IMR-90 (cell line): Measurements from ENCODE around the gene NCOA3. TPM values are rescaled to one million over a fixed set of nuclear protein-coding genes. Genes with fewer than 3 reads are reported as not detected.
A peak's percentile ranks its signal among the peaks of the same experiment; 100 is the strongest.

ENCODE experiments used
- ATAC-seq: fragments of 200-7000 bp; cut with Tn5 transposase; 2 replicates; pipeline ENCODE4 v1.9.1; 2020; ENCODE audit warnings: low read depth, mild to moderate bottlenecking, moderate library complexity
- BruUV-seq: library from RNA; stranded (reverse); fragments of 400-500 nt; replicated peaks from 2 replicates; lab custom pipeline; 2021; lab: Mats Ljungman, UMichigan
- CTCF ChIA-PET: fragments of 300-600 bp; formaldehyde crosslinking; extraction: SDS; loops from one replicate; lab custom pipeline; 2021; ENCODE audit warnings: antibody characterized with exemption; lab: Yijun Ruan, JAX
- POLR2A ChIA-PET: fragments of 300-600 bp; sonication (Branson Sonifier 250); formaldehyde crosslinking; loops from one replicate; lab custom pipeline; 2022; ENCODE audit warnings: antibody characterized with exemption; ENCODE audit not compliant: unreplicated experiment; lab: Charles Lee
- DNase-seq: peaks from one replicate; pipeline ENCODE4 v3.0.0; 2013
- H2AFZ ChIP-seq: replicated peaks from 2 replicates; pipeline ENCODE3; 2013; ENCODE audit warnings: low read length, mild to moderate bottlenecking; ENCODE audit not compliant: poor library complexity
- H2AK5ac ChIP-seq: 2 replicates; pipeline ENCODE4 v1.6.1; 2013; ENCODE audit warnings: low read depth, low read length, inconsistent platforms
- H2AK9ac ChIP-seq: replicated peaks from 2 replicates; pipeline ENCODE3; 2013; ENCODE audit warnings: mild to moderate bottlenecking, low read depth, low read length, moderate library complexity; ENCODE audit not compliant: poor library complexity
- H2BK120ac ChIP-seq: 2 replicates; pipeline ENCODE4 v1.6.1; 2013; ENCODE audit warnings: low read depth, low read length, inconsistent platforms
- H2BK15ac ChIP-seq: 3 replicates; pipeline ENCODE4 v1.6.1; 2013; ENCODE audit warnings: low read depth, low read length, inconsistent platforms
- H2BK20ac ChIP-seq: 2 replicates; pipeline ENCODE4 v1.6.1; 2013; ENCODE audit warnings: low read depth, mild to moderate bottlenecking, inconsistent platforms, low read length, moderate library complexity
- H2BK5ac ChIP-seq: 2 replicates; pipeline ENCODE4 v1.6.1; 2013; ENCODE audit warnings: mild to moderate bottlenecking, low read depth, low read length, inconsistent platforms; ENCODE audit not compliant: poor library complexity, severe bottlenecking
- H3K14ac ChIP-seq: replicated peaks from 2 replicates; pipeline ENCODE4 v1.6.1; 2013; ENCODE audit warnings: low read depth, low read length, inconsistent platforms
- H3K18ac ChIP-seq: 2 replicates; pipeline ENCODE4 v1.6.1; 2013; ENCODE audit warnings: low read depth, low read length, control low read depth
- H3K23ac ChIP-seq: 2 replicates; pipeline ENCODE4 v1.6.1; 2013; ENCODE audit warnings: low read depth, low read length, inconsistent platforms
- H3K27ac ChIP-seq: 2 replicates; pipeline ENCODE4 v1.5.1; 2013; ENCODE audit warnings: mild to moderate bottlenecking, control low read depth, low read length; ENCODE audit not compliant: insufficient read depth
- H3K27me3 ChIP-seq: 2 replicates; pipeline ENCODE4 v1.6.1; 2013; ENCODE audit warnings: low read length; ENCODE audit not compliant: control insufficient read depth, insufficient read depth
- H3K36me3 ChIP-seq: 2 replicates; pipeline ENCODE4 v1.6.1; 2013; ENCODE audit warnings: low read length, mixed read lengths; ENCODE audit not compliant: control insufficient read depth, insufficient read depth
- H3K4ac ChIP-seq: 2 replicates; pipeline ENCODE4 v1.6.1; 2013; ENCODE audit warnings: low read depth, low read length, inconsistent platforms
- H3K4me1 ChIP-seq: 2 replicates; pipeline ENCODE4 v1.6.1; 2013; ENCODE audit warnings: low read length, mixed read lengths; ENCODE audit not compliant: control insufficient read depth, insufficient read depth
- H3K4me2 ChIP-seq: 2 replicates; pipeline ENCODE4 v1.6.1; 2013; ENCODE audit warnings: low read depth, mild to moderate bottlenecking, control low read depth, low read length, moderate library complexity
- H3K4me3 ChIP-seq: 2 replicates; pipeline ENCODE4 v1.5.1; 2013; ENCODE audit warnings: low read depth, mild to moderate bottlenecking, control low read depth, low read length, moderate library complexity; ENCODE audit not compliant: insufficient read depth
- H3K56ac ChIP-seq: 2 replicates; pipeline ENCODE4 v1.6.1; 2013; ENCODE audit warnings: low read length, inconsistent platforms; ENCODE audit not compliant: insufficient read depth; ENCODE audit errors: extremely low read depth
- H3K79me1 ChIP-seq, 2 experiments: 2 replicates each; pipeline ENCODE4 v1.6.1; 2013; ENCODE audit warnings: low read length in 2 of 2, inconsistent platforms in 1 of 2, low read depth in 1 of 2
- H3K9ac ChIP-seq: 2 replicates; pipeline ENCODE4 v1.6.1; 2013; ENCODE audit warnings: low read depth, low read length, control low read depth
- H3K9me1 ChIP-seq: 2 replicates; pipeline ENCODE4 v1.6.1; 2013; ENCODE audit warnings: low read length, inconsistent platforms; ENCODE audit not compliant: insufficient read depth
- H3K9me3 ChIP-seq: 2 replicates; pipeline ENCODE4 v1.6.1; 2013; ENCODE audit warnings: low read length; ENCODE audit not compliant: control insufficient read depth, insufficient read depth
- H4K20me1 ChIP-seq: 2 replicates; pipeline ENCODE4 v1.6.1; 2013; ENCODE audit warnings: low read length, inconsistent platforms; ENCODE audit not compliant: insufficient read depth
- H4K5ac ChIP-seq: 2 replicates; pipeline ENCODE4 v1.6.1; 2013; ENCODE audit warnings: mild to moderate bottlenecking, low read depth, low read length, control low read depth
- H4K8ac ChIP-seq, 2 experiments: 2 replicates each; pipeline ENCODE4 v1.6.1; 2013; ENCODE audit warnings: low read depth in 2 of 2, low read length in 2 of 2, control low read depth in 1 of 2, inconsistent platforms in 1 of 2
- H4K91ac ChIP-seq: 2 replicates; pipeline ENCODE4 v1.6.1; 2013; ENCODE audit warnings: low read depth, low read length, inconsistent platforms; ENCODE audit not compliant: insufficient read depth
- MAZ ChIP-seq: IDR thresholded peaks from 2 replicates; pipeline ENCODE4 v1.6.1; 2012; ENCODE audit warnings: low read depth, mild to moderate bottlenecking, low read length, improper control_type of control experiment, moderate library complexity, borderline replicate concordance
- RAD21 ChIP-seq: IDR thresholded peaks from 2 replicates; pipeline ENCODE4 v1.6.1; 2012; ENCODE audit warnings: low read length, improper control_type of control experiment
- RFX5 ChIP-seq: IDR thresholded peaks from 2 replicates; pipeline ENCODE4 v1.8.0; 2012; ENCODE audit warnings: low read depth, mild to moderate bottlenecking, low read length, moderate library complexity
- WGBS, 2 experiments: methylation state at CpG; one replicate each; pipeline versions ENCODE4 v1.1.5 to v1.1.7; 2013; ENCODE audit warnings: missing lambda C conversion rate in 2 of 2; ENCODE audit not compliant: insufficient read length in 1 of 2; ENCODE audit errors: extremely low coverage in 2 of 2; 5-methylcytosine and 5-hydroxymethylcytosine counted together
- dilution Hi-C: fragments of 300-500 bp; cut with HindIII; formaldehyde crosslinking; loops from one replicate; pipeline ENCODE4 v1.14.3; 2018; ENCODE audit warnings: low sequenced_read_pairs; ENCODE audit not compliant: unreplicated experiment
- in situ Hi-C: fragments of 300-500 bp; cut with MboI; formaldehyde crosslinking; loops from 3 replicates; pipeline ENCODE4 v1.14.3; 2019; ENCODE audit warnings: low sequenced_read_pairs, inconsistent platforms, mixed read lengths
- intact Hi-C: fragments of 100-400 bp; cut with micrococcal nuclease; formaldehyde crosslinking; loops from 2 replicates; pipeline ENCODE4 v1.10.0; 2022
- polyA plus RNA-seq, 3 experiments: library from polyadenylated mRNA; depleted of rRNA; stranded (reverse); fragments of >200 nt; gene quantifications; 2 replicates each; pipeline ENCODE4 v1.2.3, GENCODE V29; 2012; ENCODE audit warnings: low replicate concordance in 1 of 3
- total RNA-seq: library from RNA; depleted of rRNA; stranded (reverse); fragments of >200 nt; gene quantifications from 2 replicates; pipeline ENCODE4 v1.2.3, GENCODE V29; 2012

NCOA3 gene
- total and polyA plus RNA-seq, 2 of the 4 experiments (the other 2 are of a cell fraction): 8.8 to 29.0 TPM

GRCh38 chr20:47500554-47500953 lies 1.1 kb upstream of the NCOA3 start:
- peak overlapping the region; percentile 11 for H2AFZ ChIP-seq

More at GRCh38 chr20:47500554-47500953, 1.1 kb upstream of the NCOA3 start:
- ATAC-seq (no peak), DNase-seq (no peak)
- Histone ChIP-seq H3K23ac (no peak overlapping the region), H3K4me1 (peaks cover 4% of the 10 kb centered on the region), H3K27me3 (no peaks in the 10 kb centered on the region), H3K9ac (peak overlapping the region; percentile 39; the same call in 1 of the 2 replicates), H3K27ac (peak overlapping the region; percentile 14; the same call in 1 of the 2 replicates), H2BK15ac (0 out of 3 replicates have a peak overlapping the region, but pooled peaks have one; percentile 5), H4K8ac (peak overlapping the region; percentile 34 to 65; a peak in 3 of 4 replicates), H3K79me1 (peaks cover 0 to 19% of the 10 kb centered on the region in 2 experiments; a peak in 3 of 4 replicates), H3K18ac (0 out of 2 replicates have a peak overlapping the region, but pooled peaks have one; percentile 23), H2AK9ac (no peak overlapping the region), H4K91ac (peak overlapping the region; percentile 0; the same call in 1 of the 2 replicates), H2BK5ac (no peak overlapping the region), H3K9me1 (no peaks in the 10 kb centered on the region), H4K5ac (peak overlapping the region; percentile 87), H2BK20ac (no peak overlapping the region; the same call in 1 of the 2 replicates), H2AK5ac (peak overlapping the region; percentile 46; the same call in 1 of the 2 replicates), H2BK120ac (peak overlapping the region; percentile 7; the same call in 1 of the 2 replicates), H3K4me2 (peak overlapping the region; percentile 50; the same call in 1 of the 2 replicates), H3K4me3 (no peak overlapping the region), H4K20me1 (peaks cover 15% of the 10 kb centered on the region; the same call in 1 of the 2 replicates), H3K9me3 (no peaks in the 10 kb centered on the region), H3K56ac (no peak overlapping the region), H3K14ac (no peak overlapping the region), H3K4ac (peak overlapping the region; percentile 64), H3K36me3 (no peaks in the 10 kb centered on the region)
- intact Hi-C loops: loop anchor here (2.0 to 5.0 kb wide), 4 partner anchors 77 to 304 kb away; no protein-coding TSS in a partner anchor
- TF ChIP-seq RAD21 (no peak), MAZ (no peak), RFX5 (no peak)
- dilution Hi-C loops: no loop called here
- no TSS peak for BruUV-seq
- WGBS, 2 experiments: 65% methylated on average over 4 of the region's 4 CpGs; no CpG with 5 or more reads in 1 of the 2 experiments
- in situ Hi-C loops: no loop called here
- POLR2A ChIA-PET: interaction anchor here (1.2 kb wide), 1 partner anchor 108 kb away, joined by 3 read pairs; no protein-coding TSS in a partner anchor
- CTCF ChIA-PET: no interaction called here
